ENCODE data around the gene RASL11B. TPM values are rescaled to one million over a fixed set of nuclear protein-coding genes. Genes with fewer than 3 reads are reported as not detected.

Gene RASL11B
- total and polyA plus RNA-seq, 2 donors (not counting 3 experiments of a cell fraction or from before 2014, with no cell fraction given) = 0.83 TPM; not detected in 1

DNA sequence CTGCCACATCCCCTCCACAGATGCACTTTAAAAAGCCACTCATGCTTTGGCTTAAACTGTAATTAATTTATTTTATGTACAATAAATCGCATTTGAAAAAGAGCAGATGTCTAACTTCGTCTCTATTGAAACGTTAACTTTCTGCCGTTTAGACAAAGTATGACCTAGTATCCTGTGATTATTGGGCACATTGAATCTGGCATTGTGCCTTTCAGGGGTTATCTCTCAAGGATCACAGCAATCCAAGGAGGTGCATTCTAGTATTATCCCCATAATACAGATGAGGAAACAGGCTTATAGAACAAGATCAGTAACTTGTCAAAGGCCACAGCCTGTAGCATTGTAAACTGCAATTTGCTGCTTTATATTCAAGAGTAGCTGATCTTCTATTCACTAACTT lies 4.6 kb downstream of the RASL11B start:
- TF ChIP-seq EZH2 (IDR thresholded peaks at IDR 0.05; ENCODE audit: borderline replicate concordance, low read depth, low read length, severe bottlenecking) (no peak), POLR2A (IDR thresholded peaks at IDR 0.05; ENCODE audit: low read depth, low read length) (no peak), GATA2 (IDR thresholded peaks at IDR 0.05; ENCODE audit: insufficient read depth, insufficient read length, low read depth, low read length) (no peak), JUN (IDR thresholded peaks at IDR 0.05; ENCODE audit: borderline replicate concordance, insufficient read depth, insufficient read length, low read depth) (no peak), POLR2AphosphoS5 (IDR thresholded peaks at IDR 0.05; ENCODE audit: insufficient read depth, low read depth, low read length) (no peak), FOS (IDR thresholded peaks at IDR 0.05; ENCODE audit: borderline replicate concordance, insufficient read depth, low read length) (no peak), MYC (IDR thresholded peaks at IDR 0.05; ENCODE audit: low read depth, low read length) (no peak)
- TF ChIP-seq, protein P1, sequence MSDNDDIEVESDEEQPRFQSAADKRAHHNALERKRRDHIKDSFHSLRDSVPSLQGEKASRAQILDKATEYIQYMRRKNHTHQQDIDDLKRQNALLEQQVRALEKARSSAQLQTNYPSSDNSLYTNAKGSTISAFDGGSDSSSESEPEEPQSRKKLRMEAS (IDR thresholded peaks at IDR 0.05; ENCODE audit: insufficient read depth, insufficient read length) = no peak
- TF ChIP-seq, protein P2, sequence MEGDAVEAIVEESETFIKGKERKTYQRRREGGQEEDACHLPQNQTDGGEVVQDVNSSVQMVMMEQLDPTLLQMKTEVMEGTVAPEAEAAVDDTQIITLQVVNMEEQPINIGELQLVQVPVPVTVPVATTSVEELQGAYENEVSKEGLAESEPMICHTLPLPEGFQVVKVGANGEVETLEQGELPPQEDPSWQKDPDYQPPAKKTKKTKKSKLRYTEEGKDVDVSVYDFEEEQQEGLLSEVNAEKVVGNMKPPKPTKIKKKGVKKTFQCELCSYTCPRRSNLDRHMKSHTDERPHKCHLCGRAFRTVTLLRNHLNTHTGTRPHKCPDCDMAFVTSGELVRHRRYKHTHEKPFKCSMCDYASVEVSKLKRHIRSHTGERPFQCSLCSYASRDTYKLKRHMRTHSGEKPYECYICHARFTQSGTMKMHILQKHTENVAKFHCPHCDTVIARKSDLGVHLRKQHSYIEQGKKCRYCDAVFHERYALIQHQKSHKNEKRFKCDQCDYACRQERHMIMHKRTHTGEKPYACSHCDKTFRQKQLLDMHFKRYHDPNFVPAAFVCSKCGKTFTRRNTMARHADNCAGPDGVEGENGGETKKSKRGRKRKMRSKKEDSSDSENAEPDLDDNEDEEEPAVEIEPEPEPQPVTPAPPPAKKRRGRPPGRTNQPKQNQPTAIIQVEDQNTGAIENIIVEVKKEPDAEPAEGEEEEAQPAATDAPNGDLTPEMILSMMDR (IDR thresholded peaks at IDR 0.05; ENCODE audit: extremely low read depth in 1 of 2, insufficient read depth in 1 of 2, low read depth in 1 of 2, low read length in 2 of 2) = no peak
- POLR2A ChIA-PET = no interaction called here

More for the DNA sequence above, 4.6 kb downstream of the RASL11B start:
- intact Hi-C loops (cut with micrococcal nuclease) = loop anchor here (5.0 to 10.0 kb wide), 2 partner anchors 209 to 322 kb away; partner anchors contain the start of gene USP46
- Histone ChIP-seq H3K9me3 (replicated peaks; ENCODE audit: control insufficient read depth, insufficient read depth, low read length) (no peaks in the 10 kb centered on the region), H3K36me3 (ENCODE audit: control insufficient read depth in 2 of 2, extremely low read depth in 1 of 2, insufficient read depth in 2 of 2, low read length in 2 of 2) (no peaks in the 10 kb centered on the region), H3K9ac (replicated peaks; ENCODE audit: extremely low read depth, insufficient read depth, low read length) (no peak overlapping the region), H3K79me2 (ENCODE audit: control insufficient read depth, insufficient read depth, low read length) (no peaks in the 10 kb centered on the region), H3K27ac (ENCODE audit: insufficient read depth, low read depth, low read length) (no peak overlapping the region), H3K9me1 (replicated peaks; ENCODE audit: control insufficient read depth, extremely low read depth, insufficient read depth, low read length) (no peaks in the 10 kb centered on the region), H4K20me1 (replicated peaks; ENCODE audit: control insufficient read depth, extremely low read depth, insufficient read depth, low read length) (no peaks in the 10 kb centered on the region), H3K27me3 (ENCODE audit: control insufficient read depth in 2 of 2, insufficient read depth in 2 of 2, low read length in 2 of 2) (peaks cover 17 to 29% of the 10 kb centered on the region in 2 experiments), H3K4me1 (ENCODE audit: control insufficient read depth, extremely low read depth, insufficient read depth, low read length) (peaks cover 7% of the 10 kb centered on the region), H3K4me3 (replicated peaks in 1 of 3; ENCODE audit: insufficient read depth in 1 of 3, low read depth in 1 of 3, low read length in 3 of 3) (no peak overlapping the region), H2AFZ (ENCODE audit: low read depth, low read length) (no peak overlapping the region), H3K4me2 (ENCODE audit: insufficient read depth, low read length) (no peak overlapping the region)
- dilution Hi-C loops (cut with MboI; ENCODE audit: extremely low pct_ligation_motif_present, low sequenced_read_pairs) = no loop called here
- FAIRE-seq = no peak
- no peak for DNase-seq (ENCODE audit: low read depth, low spot score)
- CTCF ChIA-PET = interaction anchor here (1.2 to 1.6 kb wide), 4 partner anchors 9 to 1367 kb away, joined by 3 to 5 read pairs (median 3); no protein-coding TSS in a partner anchor
- BruUV-seq (replicated peaks) = no TSS peak
